GM19193 (cell line): ENCODE data around the gene ZNF639.

ENCODE experiments used
- POLR2A ChIP-seq: IDR thresholded peaks from 4 replicates; pipeline ENCODE4 v1.6.1; 2011; ENCODE audit not compliant: insufficient read depth, insufficient read length; ENCODE audit errors: extremely low read depth

Gene ZNF639

GRCh38 chr3:179301645-179302044 lies 21.2 kb upstream of the ZNF639 start:
- TF ChIP-seq POLR2A, result no peak

GRCh38 chr3:179302111-179302510 lies 20.7 kb upstream of the ZNF639 start:
- TF ChIP-seq POLR2A, result no peak

GRCh38 chr3:179304605-179305004 lies 18.2 kb upstream of the ZNF639 start:
- TF ChIP-seq POLR2A, result no peak

GRCh38 chr3:179308001-179308400 lies 14.8 kb upstream of the ZNF639 start:
- no peak for TF ChIP-seq POLR2A

- no peak for TF ChIP-seq POLR2A
Observed at GRCh38 chr3:179309225-179310078, 13.4 kb upstream of the ZNF639 start.

- no peak for TF ChIP-seq POLR2A
Observed at GRCh38 chr3:179318876-179319275, 4.0 kb upstream of the ZNF639 start.

GRCh38 chr3:179321668-179322285 lies 1.1 kb upstream of the ZNF639 start:
- TF ChIP-seq POLR2A, result no peak

GRCh38 chr3:179323197-179324110 lies 623 bp downstream of the ZNF639 start:
- TF ChIP-seq POLR2A, result peak; percentile 13

- TF ChIP-seq POLR2A, result no peak
Observed at GRCh38 chr3:179324270-179324754, 1.5 kb downstream of the ZNF639 start.

GRCh38 chr3:179330438-179330837 lies 7.6 kb downstream of the ZNF639 start:
- TF ChIP-seq POLR2A, result no peak

GRCh38 chr3:179332240-179332639 lies 9.4 kb downstream of the ZNF639 start:
- TF ChIP-seq POLR2A, result no peak

GRCh38 chr3:179333084-179333483 lies 10.3 kb downstream of the ZNF639 start:
- TF ChIP-seq POLR2A, result no peak

GRCh38 chr3:179336345-179336929 lies 13.6 kb downstream of the ZNF639 start:
- no peak for TF ChIP-seq POLR2A

- peak; percentile 94 for TF ChIP-seq POLR2A
Observed at GRCh38 chr3:179347345-179348194, 24.7 kb downstream of the ZNF639 start, which contains the start of gene MFN1. Gene MFN1, plus strand, starts transcription at chr3:179347709. Its CDS starts 1,143 bp downstream, at chr3:179348852.
